ENCODE data around the gene LCN15. TPM values are rescaled to one million over a fixed set of nuclear protein-coding genes. Genes with fewer than 3 reads are reported as not detected.

LCN15 gene
- total and polyA plus RNA-seq, 9 donors, result not detected

DNA sequence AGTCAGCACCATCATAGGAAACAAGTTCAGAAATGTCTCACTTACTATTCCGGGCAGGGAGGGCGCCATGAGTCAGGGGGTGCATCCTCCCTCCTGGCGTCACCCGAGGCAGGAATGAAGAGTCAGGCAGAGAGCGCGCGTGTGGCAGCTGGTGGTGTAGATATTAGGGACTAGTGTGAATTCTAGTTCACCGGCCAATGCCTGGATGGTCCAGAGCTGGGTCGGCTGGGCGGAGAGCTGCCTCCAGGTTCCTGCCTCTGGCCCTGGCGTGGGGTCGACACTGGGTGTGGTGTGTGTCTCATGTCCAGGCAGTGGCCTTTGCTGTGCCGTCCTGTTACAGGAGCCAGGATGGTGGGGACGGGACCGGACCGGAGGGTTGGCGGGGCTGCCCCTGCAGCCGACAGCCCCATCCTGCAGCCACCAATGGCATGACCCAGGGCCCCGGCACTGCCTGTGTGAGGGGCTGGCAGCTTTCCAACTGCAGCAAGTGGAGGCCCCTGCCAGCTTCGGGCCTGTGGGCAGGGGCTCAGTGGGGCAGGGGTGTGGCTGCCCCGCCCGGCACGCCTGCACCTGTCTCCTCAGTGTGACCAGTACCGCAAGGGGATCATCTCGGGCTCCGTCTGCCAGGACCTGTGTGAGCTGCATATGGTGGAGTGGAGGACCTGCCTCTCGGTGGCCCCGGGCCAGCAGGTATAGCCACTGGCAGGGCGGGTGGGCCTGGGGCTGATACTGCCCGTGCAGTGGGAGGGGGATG is 42.8 kb downstream of the LCN15 start:
- TF ChIP-seq POLR2A (IDR thresholded peaks at IDR 0.05) (no peak), EP300 (IDR thresholded peaks at IDR 0.05) (no peak)
- TF ChIP-seq, protein P1, sequence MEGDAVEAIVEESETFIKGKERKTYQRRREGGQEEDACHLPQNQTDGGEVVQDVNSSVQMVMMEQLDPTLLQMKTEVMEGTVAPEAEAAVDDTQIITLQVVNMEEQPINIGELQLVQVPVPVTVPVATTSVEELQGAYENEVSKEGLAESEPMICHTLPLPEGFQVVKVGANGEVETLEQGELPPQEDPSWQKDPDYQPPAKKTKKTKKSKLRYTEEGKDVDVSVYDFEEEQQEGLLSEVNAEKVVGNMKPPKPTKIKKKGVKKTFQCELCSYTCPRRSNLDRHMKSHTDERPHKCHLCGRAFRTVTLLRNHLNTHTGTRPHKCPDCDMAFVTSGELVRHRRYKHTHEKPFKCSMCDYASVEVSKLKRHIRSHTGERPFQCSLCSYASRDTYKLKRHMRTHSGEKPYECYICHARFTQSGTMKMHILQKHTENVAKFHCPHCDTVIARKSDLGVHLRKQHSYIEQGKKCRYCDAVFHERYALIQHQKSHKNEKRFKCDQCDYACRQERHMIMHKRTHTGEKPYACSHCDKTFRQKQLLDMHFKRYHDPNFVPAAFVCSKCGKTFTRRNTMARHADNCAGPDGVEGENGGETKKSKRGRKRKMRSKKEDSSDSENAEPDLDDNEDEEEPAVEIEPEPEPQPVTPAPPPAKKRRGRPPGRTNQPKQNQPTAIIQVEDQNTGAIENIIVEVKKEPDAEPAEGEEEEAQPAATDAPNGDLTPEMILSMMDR (IDR thresholded peaks at IDR 0.05), result no peak
- Histone ChIP-seq H3K4me1 (ENCODE audit: insufficient read depth) (peaks cover 5% of the 10 kb centered on the region), H3K27ac (peak overlapping the region in 1 of 2 donors; percentile 15), H3K4me3 (no peak overlapping the region), H3K36me3 (no peaks in the 10 kb centered on the region), H3K9me3 (no peaks in the 10 kb centered on the region), H3K27me3 (no peaks in the 10 kb centered on the region)
- intact Hi-C loops (cut with DNase I), result no loop called here
- WGBS, 3 donors, result 74 to 79% (median 77%) methylated on average over 25 to 30 of the region's 30 CpGs
- no peak for DNase-seq

GRCh38 chr9:136720898-136721338 is 43.4 kb downstream of the LCN15 start:
- TF ChIP-seq, protein P1 (IDR thresholded peaks at IDR 0.05), result no peak
- TF ChIP-seq EP300 (IDR thresholded peaks at IDR 0.05) (no peak), POLR2A (IDR thresholded peaks at IDR 0.05) (no peak)
- Histone ChIP-seq H3K4me1 (ENCODE audit: insufficient read depth) (no peaks in the 10 kb centered on the region), H3K4me3 (no peak overlapping the region), H3K9me3 (no peaks in the 10 kb centered on the region), H3K36me3 (no peaks in the 10 kb centered on the region), H3K27me3 (no peaks in the 10 kb centered on the region), H3K27ac (peak overlapping the region in 1 of 2 donors; percentile 15)
- intact Hi-C loops (cut with DNase I), result no loop called here
- 67 to 76% (median 68%) methylated on average over 11 of the region's 11 CpGs for WGBS, 3 donors
- no peak for DNase-seq

GRCh38 chr9:136720251-136720897 is 43.9 kb downstream of the LCN15 start:
- H3K4me1 ChIP-seq (ENCODE audit: insufficient read depth), result no peaks in the 10 kb centered on the region
- no peak overlapping the region for H3K27ac ChIP-seq
- 25 to 37% (median 31%) methylated on average over 12 to 20 of the region's 20 CpGs for WGBS, 3 donors

DNA sequence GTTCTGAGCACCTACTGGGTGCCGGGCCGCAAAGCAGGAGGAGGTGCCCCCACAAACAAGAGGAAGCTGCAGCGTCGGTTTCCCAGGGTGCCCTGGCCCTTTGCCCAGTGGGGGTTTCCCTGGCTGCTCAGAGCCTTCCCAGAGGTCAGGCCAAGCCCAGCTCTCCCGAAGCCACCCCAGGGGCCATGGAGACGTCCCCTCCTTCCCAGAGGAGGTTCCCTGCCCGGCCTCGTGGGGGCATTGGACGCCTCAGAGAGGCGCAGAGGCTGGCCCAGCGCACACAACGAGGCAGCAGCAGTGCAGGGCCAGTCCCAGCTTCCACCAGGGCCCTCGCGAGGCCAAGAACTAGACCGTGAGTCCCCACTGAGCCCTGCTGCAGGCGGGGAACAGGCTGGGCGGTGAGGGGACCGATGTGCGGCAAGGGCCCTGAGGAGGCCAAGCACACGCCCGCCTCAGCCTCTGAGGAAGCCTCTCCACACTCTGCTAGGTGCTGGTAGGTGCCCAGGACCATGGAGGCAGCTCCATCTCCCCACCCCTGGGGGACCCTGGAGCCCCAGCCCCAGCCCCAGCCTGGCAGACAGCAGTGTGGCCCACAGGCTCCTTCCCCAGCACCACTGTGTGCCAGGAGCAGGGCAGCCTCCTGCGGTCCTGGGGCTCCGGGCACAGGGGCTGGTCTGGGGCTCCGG is 45.0 kb downstream of the LCN15 start:
- no peak overlapping the region for H3K4me3 ChIP-seq
- no peaks in the 10 kb centered on the region for H3K4me1 ChIP-seq (ENCODE audit: insufficient read depth)
- intact Hi-C loops (cut with DNase I), result no loop called here
- WGBS, 3 donors, result 70 to 83% (median 72%) methylated on average over 21 to 24 of the region's 24 CpGs
- peak in 2 of 5 donors; percentile 40 to 49 for DNase-seq
- no peaks in the 10 kb centered on the region for H3K36me3 ChIP-seq
- no peaks in the 10 kb centered on the region for H3K27me3 ChIP-seq
- TF ChIP-seq EP300 (IDR thresholded peaks at IDR 0.05) (no peak), POLR2A (IDR thresholded peaks at IDR 0.05) (no peak)
- TF ChIP-seq, protein P1 (IDR thresholded peaks at IDR 0.05), result no peak
- H3K27ac ChIP-seq, result no peak overlapping the region
- H3K9me3 ChIP-seq, result no peaks in the 10 kb centered on the region

More at GRCh38 chr9:136720251-136720897, 43.9 kb downstream of the LCN15 start:
- DNase-seq, result peak in 3 of 5 donors; percentile 48 to 69 (median 51)
- Histone ChIP-seq H3K27me3 (no peaks in the 10 kb centered on the region), H3K9me3 (no peaks in the 10 kb centered on the region), H3K4me3 (no peak overlapping the region), H3K36me3 (no peaks in the 10 kb centered on the region)
- intact Hi-C loops (cut with DNase I), result no loop called here
- TF ChIP-seq, protein P1 (IDR thresholded peaks at IDR 0.05), result no peak
- TF ChIP-seq POLR2A (IDR thresholded peaks at IDR 0.05), result no peak
- no peak for TF ChIP-seq EP300 (IDR thresholded peaks at IDR 0.05)

All from ovary (tissue), 9 donors.